ENCODE data around the gene PIGT.
"Not testable (repeated sequence)": the region's sequence is repeated elsewhere in the genome, so short reads cannot be mapped to it uniquely, and the experiment has no call there.

PIGT gene

GRCh38 chr20:45462711-45463509 is 47.0 kb downstream of the PIGT start:
- no peak for DNase-seq (ENCODE audit: low read depth)

- DNase-seq (ENCODE audit: low read depth), result no peak
Measured at GRCh38 chr20:45463709-45464108, 47.8 kb downstream of the PIGT start.

GRCh38 chr20:45465491-45466266 is 49.7 kb downstream of the PIGT start:
- no peak for DNase-seq (ENCODE audit: low read depth)

GRCh38 chr20:45467172-45467571 is 51.2 kb downstream of the PIGT start:
- no peak for DNase-seq (ENCODE audit: low read depth)

- no peak for DNase-seq (ENCODE audit: low read depth)
Measured at GRCh38 chr20:45467861-45468260, 51.9 kb downstream of the PIGT start.

- DNase-seq (ENCODE audit: low read depth), result no peak
Measured at GRCh38 chr20:45469336-45470261, 53.7 kb downstream of the PIGT start, which contains the start of gene WFDC2. Gene WFDC2, plus strand, starts transcription at chr20:45469753. Its CDS starts 29 bp downstream, at chr20:45469782.

- no peak for DNase-seq (ENCODE audit: low read depth)
Measured at GRCh38 chr20:45470262-45470931, 54.5 kb downstream of the PIGT start.

- no peak for DNase-seq (ENCODE audit: low read depth)
Measured at GRCh38 chr20:45470937-45471336, 55.0 kb downstream of the PIGT start.

- DNase-seq (ENCODE audit: low read depth), result not testable (repeated sequence)
Measured at GRCh38 chr20:45472286-45472685, 56.3 kb downstream of the PIGT start.

All from GM04504 (cell line).